BJ (cell line): ENCODE measurements around the gene POLD2. TPM values are rescaled to one million over a fixed set of nuclear protein-coding genes. Genes with fewer than 3 reads are reported as not detected.
A peak's percentile ranks its signal among the peaks of the same experiment; 100 is the strongest.

Experiments used
- CTCF ChIA-PET: fragments of 350-600 bp; formaldehyde crosslinking; extraction: SDS; loops from one replicate; lab custom pipeline; 2021; ENCODE audit warnings: antibody characterized with exemption, inconsistent platforms; lab: Yijun Ruan, JAX
- POLR2A ChIA-PET: fragments of 300-600 bp; sonication (Branson Sonifier 250); formaldehyde crosslinking; extraction: SDS; loops from one replicate; lab custom pipeline; 2021; ENCODE audit warnings: antibody characterized with exemption; lab: Charles Lee
- DNase-seq: peaks from one replicate; pipeline ENCODE4 v3.0.0-alpha.2; 2011; ENCODE audit warnings: low read depth
- H3K27me3 ChIP-seq: 2 replicates; pipeline ENCODE4 v1.6.0; 2011; ENCODE audit warnings: low read length; ENCODE audit not compliant: control insufficient read depth, insufficient read depth
- H3K36me3 ChIP-seq: 2 replicates; pipeline ENCODE4 v1.5.1; 2011; ENCODE audit warnings: low read length; ENCODE audit not compliant: control insufficient read depth, insufficient read depth
- H3K4me3 ChIP-seq: 2 replicates; pipeline ENCODE4 v1.5.1; 2011; ENCODE audit warnings: low read depth, mild to moderate bottlenecking, control low read depth, low read length
- CTCF ChIP-seq: IDR thresholded peaks from 2 replicates; pipeline ENCODE4 v1.5.1; 2011; ENCODE audit warnings: low read depth, mild to moderate bottlenecking, control low read depth, inconsistent platforms, low read length, moderate library complexity; ENCODE audit not compliant: insufficient read depth
- polyA plus RNA-seq: library from polyadenylated mRNA; depleted of rRNA; stranded (reverse); fragments of >200 nt; gene quantifications from 2 replicates; pipeline ENCODE4 v1.2.3, GENCODE V29; 2011

POLD2 gene
- polyA plus RNA-seq, 1 experiment = 87.2 TPM

- ChIA-PET POLR2A (no interaction called here), CTCF (interaction anchor here (3.1 kb wide), 1 partner anchor 14 kb away, joined by 11 read pairs; no protein-coding TSS in a partner anchor)
- Histone ChIP-seq H3K4me3 (no peak overlapping the region), H3K36me3 (no peaks in the 10 kb centered on the region), H3K27me3 (peaks cover 4% of the 10 kb centered on the region)
- DNase-seq = no peak
- no peak for TF ChIP-seq CTCF
Observed at GRCh38 chr7:44148961-44149536, 25.7 kb upstream of the POLD2 start.

- CTCF ChIA-PET = interaction anchor here (3.1 kb wide), 1 partner anchor 15 kb away, joined by 11 read pairs; no protein-coding TSS in a partner anchor
- no peak for TF ChIP-seq CTCF
Observed at GRCh38 chr7:44148166-44148565, 24.8 kb upstream of the POLD2 start.

GRCh38 chr7:44147026-44147991, 24.0 kb upstream of the POLD2 start:
- POLR2A ChIA-PET = interaction anchor here (1.0 kb wide), 1 partner anchor 16 kb away, joined by 4 read pairs; no protein-coding TSS in a partner anchor
- H3K4me3 ChIP-seq = no peak overlapping the region
- no peak for DNase-seq
- H3K36me3 ChIP-seq = no peaks in the 10 kb centered on the region
- CTCF ChIA-PET = interaction anchor here (0.8 to 3.1 kb wide), 4 partner anchors 15 to 75 kb away, joined by 3 to 11 read pairs (median 4); no protein-coding TSS in a partner anchor
- no peak for TF ChIP-seq CTCF
- peaks cover 4% of the 10 kb centered on the region for H3K27me3 ChIP-seq

More at GRCh38 chr7:44148166-44148565, 24.8 kb upstream of the POLD2 start:
- Histone ChIP-seq H3K36me3 (no peaks in the 10 kb centered on the region), H3K4me3 (no peak overlapping the region), H3K27me3 (peaks cover 4% of the 10 kb centered on the region)
- POLR2A ChIA-PET = no interaction called here
- no peak for DNase-seq

- no peak for DNase-seq
- TF ChIP-seq CTCF = no peak
- ChIA-PET CTCF (interaction anchor here (1.0 to 3.1 kb wide), 4 partner anchors 9 to 74 kb away, joined by 3 to 11 read pairs (median 4); no protein-coding TSS in a partner anchor), POLR2A (interaction anchor here (0.6 to 1.0 kb wide), 2 partner anchors 17 to 323 kb away, joined by 3 to 4 read pairs; no protein-coding TSS in a partner anchor)
- Histone ChIP-seq H3K36me3 (no peaks in the 10 kb centered on the region), H3K4me3 (peak overlapping the region; percentile 25), H3K27me3 (peaks cover 4% of the 10 kb centered on the region)
Observed at GRCh38 chr7:44145969-44146911, 22.9 kb upstream of the POLD2 start.
